Hepatocyte (in vitro differentiated cells): Measurements from ENCODE around the gene CCDC167. TPM values are rescaled to one million over a fixed set of nuclear protein-coding genes. Genes with fewer than 3 reads are reported as not detected.

Source experiments
- DNase-seq: peaks from one replicate; pipeline ENCODE4 v3.0.0-alpha.2; 2016; ENCODE audit warnings: low spot score
- H2AFZ ChIP-seq: fragments of 200-600 bp; sonication (generic); 2 replicates; pipeline ENCODE4 v1.6.0; 2016; ENCODE audit warnings: antibody characterized with exemption, mild to moderate bottlenecking
- H3K27ac ChIP-seq: fragments of 200-600 bp; sonication (generic); 2 replicates; pipeline ENCODE4 v1.5.1; 2016; ENCODE audit warnings: mild to moderate bottlenecking
- H3K27me3 ChIP-seq: fragments of 200-600 bp; sonication (generic); 2 replicates; pipeline ENCODE4 v1.6.1; 2016
- H3K36me3 ChIP-seq: fragments of 200-600 bp; sonication (generic); replicated peaks from 2 replicates; pipeline ENCODE4 v1.5.1; 2016; ENCODE audit warnings: low read depth; ENCODE audit not compliant: insufficient read depth
- H3K4me1 ChIP-seq: fragments of 200-600 bp; sonication (generic); 2 replicates; pipeline ENCODE4 v1.5.1; 2016; ENCODE audit warnings: mild to moderate bottlenecking, moderate library complexity; ENCODE audit not compliant: insufficient read depth
- H3K4me2 ChIP-seq: fragments of 200-600 bp; sonication (generic); 2 replicates; pipeline ENCODE4 v1.6.0; 2016
- H3K4me3 ChIP-seq: fragments of 200-600 bp; sonication (generic); 2 replicates; pipeline ENCODE4 v1.5.1; 2016; ENCODE audit warnings: mild to moderate bottlenecking
- H3K79me2 ChIP-seq: fragments of 200-600 bp; sonication (generic); 2 replicates; pipeline ENCODE4 v1.6.0; 2017; ENCODE audit warnings: mild to moderate bottlenecking
- H3K9me2 ChIP-seq: fragments of 200-600 bp; sonication (generic); replicated peaks from 2 replicates; pipeline ENCODE4 v1.6.0; 2017; ENCODE audit warnings: mild to moderate bottlenecking; ENCODE audit not compliant: insufficient read depth
- H3K9me3 ChIP-seq: fragments of 200-600 bp; sonication (generic); 2 replicates; pipeline ENCODE4 v1.5.1; 2016; ENCODE audit warnings: low read depth, mild to moderate bottlenecking
- H4K20me1 ChIP-seq: fragments of 200-600 bp; sonication (generic); 2 replicates; pipeline ENCODE4 v1.6.0; 2016; ENCODE audit warnings: mild to moderate bottlenecking; ENCODE audit not compliant: insufficient read depth, poor library complexity, severe bottlenecking
- CTCF ChIP-seq: fragments of 200-600 bp; sonication (generic); IDR thresholded peaks from 2 replicates; pipeline ENCODE4 v1.5.1; 2016; ENCODE audit warnings: antibody characterized with exemption, mild to moderate bottlenecking; ENCODE audit not compliant: poor library complexity
- EZH2 ChIP-seq: fragments of 200-600 bp; sonication (generic); IDR thresholded peaks from 2 replicates; pipeline ENCODE4 v1.6.1; 2016; ENCODE audit warnings: antibody characterized with exemption, mild to moderate bottlenecking, borderline replicate concordance
- EZH2phosphoT487 ChIP-seq: fragments of 200-600 bp; sonication (generic); IDR thresholded peaks from one replicate; pipeline ENCODE4 v1.6.1; 2018; ENCODE audit warnings: antibody characterized with exemption, mild to moderate bottlenecking, low read depth, moderate library complexity; ENCODE audit not compliant: unreplicated experiment, severe bottlenecking
- WGBS: methylation state at CpG from one replicate; pipeline ENCODE4 v1.1.6; 2016; ENCODE audit warnings: low lambda C conversion rate; ENCODE audit errors: missing lambda C conversion rate; 5-methylcytosine and 5-hydroxymethylcytosine counted together
- polyA plus RNA-seq: library from polyadenylated mRNA; unstranded; fragments of >200 nt; fragmentation: Nextera tagmentation; extraction: Ambion mirVana; gene quantifications from 2 replicates; pipeline ENCODE4 v1.2.1, GENCODE V29; 2016
- total RNA-seq: library from RNA; depleted of rRNA; stranded (reverse); fragments of >200 nt; gene quantifications from 2 replicates; pipeline ENCODE4 v1.2.3, GENCODE V29; 2014

Gene CCDC167
- total and polyA plus RNA-seq, 2 experiments from 2014 or later = 32.5 to 66.1 TPM

- Histone ChIP-seq H2AFZ (no peak overlapping the region), H3K27me3 (no peaks in the 10 kb centered on the region), H3K4me1 (no peaks in the 10 kb centered on the region), H3K36me3 (no peaks in the 10 kb centered on the region), H3K4me3 (no peak overlapping the region), H3K4me2 (no peak overlapping the region), H3K9me3 (no peaks in the 10 kb centered on the region), H3K79me2 (no peaks in the 10 kb centered on the region), H4K20me1 (no peaks in the 10 kb centered on the region), H3K9me2 (no peaks in the 10 kb centered on the region), H3K27ac (no peak overlapping the region)
- DNase-seq = no peak
- 75% methylated on average over 1 of the region's 1 CpG for WGBS
- TF ChIP-seq EZH2phosphoT487 = no peak
These were observed 11.2 kb downstream of the CCDC167 start for GRCh38 chr6:37488476-37488875.

GRCh38 chr6:37487591-37488380, 11.9 kb downstream of the CCDC167 start:
- Histone ChIP-seq H2AFZ (no peak overlapping the region), H3K9me2 (no peaks in the 10 kb centered on the region), H3K9me3 (no peaks in the 10 kb centered on the region), H3K4me2 (no peak overlapping the region), H3K27me3 (no peaks in the 10 kb centered on the region), H4K20me1 (no peaks in the 10 kb centered on the region), H3K27ac (no peak overlapping the region), H3K4me1 (no peaks in the 10 kb centered on the region), H3K36me3 (no peaks in the 10 kb centered on the region), H3K4me3 (no peak overlapping the region), H3K79me2 (no peaks in the 10 kb centered on the region)
- DNase-seq = no peak
- WGBS = 83% methylated on average over 9 of the region's 9 CpGs
- TF ChIP-seq CTCF (no peak), EZH2 (no peak), EZH2phosphoT487 (no peak)

- no peak for DNase-seq
- WGBS = 87% methylated on average over 8 of the region's 8 CpGs
- Histone ChIP-seq H3K79me2 (no peaks in the 10 kb centered on the region), H3K4me1 (no peaks in the 10 kb centered on the region), H4K20me1 (no peaks in the 10 kb centered on the region), H2AFZ (no peak overlapping the region), H3K36me3 (no peaks in the 10 kb centered on the region), H3K27ac (no peak overlapping the region), H3K27me3 (no peaks in the 10 kb centered on the region), H3K9me2 (no peaks in the 10 kb centered on the region), H3K4me2 (no peak overlapping the region), H3K4me3 (no peak overlapping the region), H3K9me3 (no peaks in the 10 kb centered on the region)
- TF ChIP-seq CTCF (no peak), EZH2 (no peak), EZH2phosphoT487 (no peak)
These were observed 13.4 kb downstream of the CCDC167 start for GRCh38 chr6:37486121-37486839.

- 78% methylated on average over 10 of the region's 10 CpGs for WGBS
- H3K27me3 ChIP-seq = no peaks in the 10 kb centered on the region
- no peaks in the 10 kb centered on the region for H3K9me3 ChIP-seq
- no peaks in the 10 kb centered on the region for H3K36me3 ChIP-seq
- no peak overlapping the region for H3K27ac ChIP-seq
- H4K20me1 ChIP-seq = no peaks in the 10 kb centered on the region
- H3K4me1 ChIP-seq = no peaks in the 10 kb centered on the region
- DNase-seq = no peak
- H3K4me3 ChIP-seq = no peak overlapping the region
- no peaks in the 10 kb centered on the region for H3K79me2 ChIP-seq
- TF ChIP-seq EZH2phosphoT487 (no peak), CTCF (peak; percentile 6)
- no peaks in the 10 kb centered on the region for H3K9me2 ChIP-seq
- H3K4me2 ChIP-seq = no peak overlapping the region
- H2AFZ ChIP-seq = no peak overlapping the region
These were observed 14.4 kb downstream of the CCDC167 start for GRCh38 chr6:37485291-37485702.
